AG08395 (cell line): Measurements from ENCODE around the gene AXIN2.
"Not testable (repeated sequence)": the region's sequence is repeated elsewhere in the genome, so short reads cannot be mapped to it uniquely, and the experiment has no call there.

ENCODE experiments used
- DNase-seq: peaks from one replicate; pipeline ENCODE4 v3.0.0; 2012; ENCODE audit warnings: mixed read lengths, low spot score

AXIN2 gene

DNA sequence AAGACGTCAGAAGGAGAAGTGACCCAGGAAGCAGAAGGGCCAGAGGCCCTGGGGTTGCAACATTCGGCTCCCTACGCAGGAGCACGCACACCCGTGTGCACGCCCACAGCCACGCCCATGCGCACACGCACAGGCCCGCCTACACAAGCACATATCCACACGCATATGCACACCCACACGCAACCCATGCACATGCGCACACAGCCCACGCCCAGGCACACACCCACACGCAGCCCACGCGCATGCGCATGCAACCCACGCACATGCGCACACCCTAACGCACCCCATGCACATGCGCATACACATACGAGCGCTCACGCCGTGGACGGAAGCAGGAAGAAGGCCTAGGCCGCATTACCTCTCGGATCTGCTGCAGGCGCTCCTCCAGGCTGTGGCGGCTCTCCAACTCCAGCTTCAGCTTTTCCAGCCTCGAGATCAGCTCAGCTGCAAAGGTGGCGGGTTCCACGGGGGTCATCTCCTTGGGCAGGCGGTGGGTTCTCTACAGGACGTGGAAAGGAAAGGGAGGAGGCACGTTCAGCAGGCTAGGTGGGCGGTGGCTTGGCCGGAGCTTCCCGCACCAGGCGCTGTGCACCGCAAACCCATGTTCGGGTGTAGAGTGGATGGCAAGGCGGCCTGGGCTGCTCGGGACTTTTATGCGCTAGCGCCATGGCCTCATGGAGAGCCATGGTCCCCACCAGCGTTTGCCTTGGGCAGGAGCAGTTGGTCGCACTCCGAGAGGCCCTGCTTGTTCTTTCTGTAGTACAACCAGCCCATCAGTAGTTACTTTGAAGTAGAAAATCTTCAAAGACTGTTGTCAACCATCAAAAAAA is 23.4 kb downstream of the AXIN2 start:
- peak; percentile 99 for DNase-seq

DNA sequence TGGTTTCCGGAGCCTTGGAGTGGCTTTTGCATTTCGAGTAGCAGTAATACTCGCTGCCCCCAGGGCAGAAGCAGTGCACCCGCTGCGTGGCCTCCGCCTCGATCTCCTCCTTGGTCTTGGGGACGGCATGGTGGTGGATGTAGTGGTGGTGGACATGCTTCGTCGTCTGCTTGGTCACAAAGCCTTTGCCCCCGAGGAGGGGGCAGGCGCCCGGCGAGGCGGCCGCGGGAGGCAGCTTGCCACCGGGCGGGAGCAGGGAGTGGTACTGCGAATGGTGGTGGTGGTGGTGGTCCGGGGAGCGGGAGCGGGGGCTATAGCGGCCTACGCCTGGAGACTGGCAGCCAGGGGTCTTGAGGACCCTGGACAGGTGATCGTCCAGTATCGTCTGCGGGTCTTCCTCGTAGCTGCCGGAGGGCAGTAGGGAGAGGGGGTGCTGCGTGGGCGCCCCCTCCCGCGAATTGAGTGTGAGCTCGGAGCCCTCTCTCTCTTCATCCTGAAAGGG is 24.1 kb downstream of the AXIN2 start:
- DNase-seq = no peak

DNA sequence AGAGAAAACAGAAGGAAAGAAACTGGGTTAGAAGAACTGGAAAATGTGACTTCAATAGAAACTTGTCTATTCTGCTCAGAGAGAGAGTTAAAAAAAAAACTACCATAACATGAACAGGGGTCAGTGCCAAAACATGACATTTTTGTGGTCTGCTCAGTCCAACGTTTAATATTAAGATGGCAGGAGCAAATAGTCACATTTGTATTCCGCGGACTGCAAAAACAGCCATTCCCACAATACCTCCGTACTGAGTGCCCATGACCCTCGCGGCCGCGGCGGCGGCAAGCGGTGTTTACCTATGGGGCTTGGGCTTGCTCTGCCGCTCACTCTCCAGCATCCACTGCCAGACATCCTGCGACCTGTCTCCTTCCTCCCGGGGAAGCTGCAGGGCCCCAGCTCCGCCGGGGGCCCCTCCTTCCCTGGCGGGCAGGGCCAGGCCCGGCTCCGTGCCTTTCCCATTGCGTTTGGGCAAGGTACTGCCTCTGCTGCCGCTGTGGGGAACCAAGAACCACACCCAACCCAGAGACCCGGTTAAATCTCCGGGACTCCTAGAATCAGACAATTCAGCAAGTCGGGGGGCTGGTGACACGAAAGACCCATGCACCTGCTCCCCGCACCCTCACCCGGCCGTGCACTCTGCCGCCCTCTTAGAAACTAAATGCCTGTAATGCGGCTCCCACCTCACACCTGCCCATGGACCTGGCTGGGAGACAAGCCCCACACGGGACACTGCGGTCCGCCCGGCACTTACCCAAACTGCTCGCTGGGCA is 24.7 kb downstream of the AXIN2 start:
- no peak for DNase-seq

DNA sequence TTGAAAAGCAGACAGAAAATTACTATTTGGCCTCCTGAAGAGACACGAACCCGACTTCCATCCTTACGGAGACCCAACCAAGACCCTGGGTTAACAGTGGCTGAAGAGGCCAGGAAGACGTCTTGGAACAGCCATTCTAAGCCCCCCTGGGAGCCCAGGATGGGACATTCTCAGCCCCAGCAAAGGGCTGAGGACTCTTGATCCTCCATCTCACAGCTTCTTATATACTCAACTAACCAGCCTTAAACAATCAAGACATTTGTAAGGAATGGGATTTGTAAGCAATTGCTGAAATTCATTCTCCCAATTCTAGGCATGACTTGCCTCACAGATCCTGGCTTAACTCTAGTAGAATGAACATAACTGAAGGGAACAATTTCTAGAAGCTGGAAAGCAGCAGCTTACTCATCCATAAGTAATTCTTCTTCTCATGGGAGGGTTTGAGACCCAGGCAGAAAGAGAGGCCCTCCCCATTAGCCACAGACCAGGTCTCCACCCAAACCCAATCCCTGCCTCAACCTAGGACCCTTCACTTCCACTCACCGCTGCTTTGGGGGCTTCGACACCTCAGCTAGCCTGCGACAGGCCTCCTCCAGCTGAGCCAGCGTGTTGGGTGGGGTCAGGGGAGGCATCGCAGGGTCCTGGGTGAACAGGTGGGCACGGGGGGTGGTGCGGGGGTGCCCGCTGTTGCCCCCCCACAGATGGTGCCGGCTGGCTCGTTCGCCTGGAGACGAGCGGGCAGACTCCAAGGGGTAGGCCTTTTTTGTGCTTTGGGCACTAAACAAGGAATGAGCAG is 25.5 kb downstream of the AXIN2 start:
- peak; percentile 56 for DNase-seq

DNA sequence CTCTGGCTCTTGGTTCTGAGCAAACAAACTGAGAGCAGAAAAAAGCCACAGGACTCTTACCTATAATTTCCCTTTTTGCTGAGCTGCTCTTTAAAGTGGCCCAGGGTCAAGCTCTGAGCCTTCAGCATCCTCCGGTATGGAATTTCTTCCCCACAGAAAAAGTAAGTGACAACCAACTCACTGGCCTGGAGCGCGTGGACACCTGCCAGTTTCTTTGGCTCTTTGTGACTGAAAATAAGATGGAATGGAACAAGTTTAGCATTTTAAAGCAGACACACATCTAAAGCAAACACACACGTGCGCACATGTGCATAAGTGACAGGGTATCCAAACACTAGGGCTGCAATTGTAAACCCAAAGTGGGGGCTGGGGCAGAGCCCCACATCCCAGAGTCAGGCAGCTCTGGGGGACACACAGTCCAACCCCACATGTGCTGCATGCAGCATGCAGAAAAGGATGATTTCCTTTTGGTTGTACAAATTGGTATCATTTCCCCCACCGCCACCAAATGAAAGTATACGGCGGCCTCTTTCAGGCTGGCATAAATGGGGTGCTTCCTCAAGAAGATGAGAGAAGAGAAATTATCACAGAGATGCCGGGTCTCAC is 27.5 kb downstream of the AXIN2 start:
- DNase-seq = no peak

DNA sequence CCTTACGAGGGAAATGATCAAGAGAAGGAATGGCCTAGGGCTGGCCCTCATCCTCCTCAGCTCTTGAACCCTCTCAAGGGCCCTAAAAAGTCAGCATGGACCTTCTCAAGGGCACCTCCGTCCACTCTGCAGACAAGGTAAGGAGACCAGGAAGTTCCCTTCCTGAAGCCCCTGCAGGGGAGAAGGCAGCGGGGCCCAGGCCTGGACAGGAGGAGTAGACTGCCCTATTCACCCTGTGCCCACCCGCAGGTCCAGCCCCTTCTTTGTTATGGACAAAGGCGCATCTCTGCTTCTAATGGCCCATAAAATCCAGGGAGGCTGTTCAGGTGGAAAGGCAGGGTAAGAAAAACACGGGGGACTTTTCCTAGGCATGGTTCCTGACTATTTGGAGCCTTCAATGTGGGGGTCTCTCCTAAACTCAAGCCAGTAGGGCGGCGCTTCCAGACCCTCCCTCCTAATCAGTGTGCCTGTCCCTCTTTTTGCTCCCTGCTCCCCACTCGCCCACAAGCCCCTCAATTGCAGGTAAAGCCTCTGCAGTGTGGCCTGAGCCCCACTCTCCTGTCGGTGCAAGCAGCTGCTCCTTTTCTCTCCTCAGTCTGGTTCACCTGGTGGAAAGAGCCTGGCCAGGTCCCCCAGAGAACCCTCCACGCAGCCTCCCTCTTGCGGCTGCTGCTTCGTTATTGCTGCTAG is 28.2 kb downstream of the AXIN2 start:
- DNase-seq = no peak

DNA sequence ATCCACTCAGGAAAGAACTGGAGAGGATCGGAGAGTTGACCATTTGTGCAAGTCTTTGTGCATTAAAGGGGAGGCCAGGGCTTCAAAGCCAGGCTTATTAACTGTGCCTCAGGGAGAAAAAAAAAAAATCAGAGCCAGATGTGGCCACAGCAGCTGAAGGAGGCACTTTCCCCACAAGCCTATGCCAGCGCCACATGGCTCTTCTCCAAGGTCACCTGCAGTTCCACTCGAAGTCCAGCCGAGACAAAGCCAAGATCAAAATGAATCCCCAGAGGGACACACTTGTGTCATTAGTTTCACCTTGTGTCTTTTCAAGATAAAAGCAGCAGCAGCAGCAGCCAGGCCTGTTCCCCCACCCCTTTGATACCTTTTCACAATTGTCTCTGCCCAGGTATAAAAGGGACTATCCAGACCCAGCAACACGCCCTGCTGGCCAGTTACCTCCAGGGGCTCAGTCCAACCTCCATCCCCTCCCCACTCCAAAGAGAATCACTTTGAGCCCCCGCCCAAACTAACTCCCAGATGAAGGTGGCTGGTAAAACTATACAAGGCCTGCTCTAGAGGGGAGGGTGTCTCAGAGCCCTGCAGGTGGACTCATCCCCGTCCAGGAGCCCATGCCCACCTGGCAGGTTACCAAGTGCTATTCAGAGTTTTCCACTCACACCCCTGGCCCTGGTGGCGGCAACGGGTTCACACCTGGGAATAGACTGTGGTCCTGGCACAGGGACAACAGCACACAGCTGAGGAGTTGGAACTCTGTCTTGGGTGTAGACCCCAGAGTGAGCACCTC is 29.2 kb downstream of the AXIN2 start:
- DNase-seq = peak; percentile 39

DNA sequence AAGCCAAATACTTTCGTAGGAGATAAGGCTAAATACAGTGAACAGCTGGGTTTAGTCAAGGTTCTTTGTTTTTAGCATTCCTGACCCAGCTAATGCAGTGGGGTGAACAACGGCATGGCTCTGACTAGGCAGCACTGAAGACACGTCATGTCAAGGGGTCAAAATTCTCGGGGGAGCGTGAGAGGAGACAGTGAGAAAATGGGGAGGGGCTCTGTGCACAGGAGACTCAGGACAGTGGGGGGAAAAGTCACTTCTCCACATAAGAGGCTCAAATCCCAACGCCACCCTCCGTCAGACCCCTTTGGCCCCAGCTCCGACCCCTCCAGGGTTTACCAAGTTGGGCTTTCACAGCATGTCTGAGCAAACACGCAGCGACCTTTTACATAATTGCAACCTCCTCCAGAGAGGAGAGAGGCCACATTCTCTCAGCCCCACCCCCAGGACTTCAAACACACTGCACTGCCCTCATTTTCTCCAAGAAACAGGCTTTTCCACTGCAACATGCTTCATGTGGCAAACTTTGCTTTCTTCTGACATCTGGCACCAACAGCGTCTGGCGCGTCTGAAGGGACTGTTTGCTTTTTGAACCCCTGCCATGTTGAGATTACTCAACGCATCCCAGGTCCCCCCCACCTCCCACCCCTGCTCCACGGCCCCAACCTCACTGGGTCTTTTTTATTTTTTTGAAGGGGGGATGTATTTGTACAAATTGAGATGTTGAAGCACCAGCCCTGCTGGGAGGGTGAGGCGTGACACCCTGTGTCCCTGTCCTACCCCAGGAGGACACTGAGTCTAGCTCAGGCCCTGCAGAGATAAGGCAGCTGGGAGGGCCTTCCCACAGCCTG is 30.0 kb downstream of the AXIN2 start:
- peak; percentile 47 for DNase-seq

DNA sequence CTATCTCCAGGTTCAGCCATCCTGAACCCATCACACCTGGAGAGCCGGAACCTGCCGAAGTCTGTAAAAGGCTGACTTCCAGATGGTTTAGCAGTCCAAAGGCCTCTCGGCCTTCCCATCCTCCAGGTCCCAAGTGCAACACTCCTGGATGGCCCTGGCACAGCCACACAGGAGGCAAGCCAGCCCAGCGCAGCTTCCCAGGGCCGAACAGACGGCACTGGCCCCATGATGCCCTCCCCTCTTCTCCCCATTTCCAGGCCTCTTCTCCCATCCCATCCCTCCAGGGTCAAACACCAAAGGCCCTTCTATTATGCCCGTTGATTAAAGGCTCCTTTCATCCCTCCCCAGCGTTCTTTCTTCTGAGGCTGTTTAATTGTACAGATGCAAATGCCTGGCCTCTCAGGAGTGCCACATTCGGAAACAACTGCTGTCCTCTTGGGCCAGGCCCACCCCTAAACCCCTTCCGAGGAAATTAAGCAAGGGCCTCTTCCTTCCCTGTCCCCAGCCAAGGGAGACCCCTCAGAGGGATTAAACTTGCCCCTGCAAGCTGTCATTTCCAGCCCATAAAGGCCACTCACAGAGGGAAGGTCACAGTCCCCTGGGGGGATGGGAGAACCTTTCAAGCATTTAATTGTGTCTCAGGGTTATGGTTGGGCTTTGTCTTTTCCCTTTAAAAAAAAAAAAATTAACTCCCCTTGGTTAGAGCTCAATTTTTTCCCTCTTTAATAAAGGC is 30.8 kb downstream of the AXIN2 start:
- no peak for DNase-seq

DNA sequence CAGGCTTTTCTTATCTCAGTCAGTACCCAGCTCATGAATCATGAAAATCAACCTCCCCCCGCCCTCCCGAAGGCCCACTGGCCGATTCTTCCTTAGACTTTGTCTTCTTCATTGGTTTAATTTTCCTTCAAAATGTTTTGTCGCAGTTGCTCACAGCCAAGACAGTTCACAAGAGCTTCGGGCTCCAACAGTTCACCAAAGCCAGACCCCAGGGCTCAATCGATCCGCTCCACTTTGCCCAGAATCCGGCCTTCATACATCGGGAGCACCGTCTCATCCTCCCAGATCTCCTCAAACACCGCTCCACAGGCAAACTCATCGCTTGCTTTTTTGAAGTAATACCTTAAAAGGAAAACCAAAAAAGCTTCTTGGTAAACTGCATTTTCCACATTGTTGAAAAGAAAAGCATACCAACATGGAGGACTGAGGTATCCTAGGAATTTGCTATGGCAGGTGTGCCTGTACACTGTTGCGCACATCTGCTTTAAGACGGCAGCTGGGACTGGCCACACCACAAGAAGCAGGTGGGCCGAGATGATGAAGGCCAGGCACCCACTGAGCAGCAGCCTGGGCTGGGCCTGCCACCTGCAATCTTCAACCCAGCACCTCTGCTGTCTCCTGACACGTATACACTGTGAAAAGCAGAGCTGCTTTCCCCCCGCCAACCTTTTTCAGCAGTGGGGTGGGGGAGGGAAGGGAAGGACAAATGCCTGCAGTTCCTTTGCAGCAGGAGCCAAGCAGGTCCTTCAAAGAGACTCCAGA is 31.5 kb downstream of the AXIN2 start:
- DNase-seq = no peak

DNA sequence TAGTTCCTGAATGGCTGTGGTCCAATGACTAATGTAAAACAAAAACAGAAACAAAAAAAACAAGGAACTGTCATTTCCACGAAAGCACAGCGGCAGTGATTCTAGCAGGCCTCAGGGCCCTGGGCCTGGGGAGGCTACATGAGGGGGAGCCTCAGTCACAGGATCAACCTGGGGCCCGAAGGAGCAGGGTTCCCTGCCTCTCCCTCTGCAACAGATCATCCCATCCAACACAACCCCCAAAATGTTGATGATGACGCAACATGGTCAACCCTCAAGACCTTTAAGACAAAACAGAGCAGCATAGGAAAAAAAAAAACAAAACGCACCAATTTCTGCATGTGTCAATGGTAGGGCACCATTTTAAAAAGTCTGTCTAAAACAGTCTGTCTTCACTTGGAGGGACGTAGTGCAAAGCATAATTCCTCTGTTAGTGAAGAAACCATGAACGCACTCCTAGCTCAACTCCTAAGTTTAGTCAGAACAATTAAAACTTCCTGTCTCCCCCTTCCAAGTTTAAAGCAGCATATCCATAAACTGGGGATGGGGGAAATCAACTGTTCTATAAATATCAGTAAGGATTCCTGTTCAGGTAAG is 32.3 kb downstream of the AXIN2 start:
- DNase-seq = no peak

DNA sequence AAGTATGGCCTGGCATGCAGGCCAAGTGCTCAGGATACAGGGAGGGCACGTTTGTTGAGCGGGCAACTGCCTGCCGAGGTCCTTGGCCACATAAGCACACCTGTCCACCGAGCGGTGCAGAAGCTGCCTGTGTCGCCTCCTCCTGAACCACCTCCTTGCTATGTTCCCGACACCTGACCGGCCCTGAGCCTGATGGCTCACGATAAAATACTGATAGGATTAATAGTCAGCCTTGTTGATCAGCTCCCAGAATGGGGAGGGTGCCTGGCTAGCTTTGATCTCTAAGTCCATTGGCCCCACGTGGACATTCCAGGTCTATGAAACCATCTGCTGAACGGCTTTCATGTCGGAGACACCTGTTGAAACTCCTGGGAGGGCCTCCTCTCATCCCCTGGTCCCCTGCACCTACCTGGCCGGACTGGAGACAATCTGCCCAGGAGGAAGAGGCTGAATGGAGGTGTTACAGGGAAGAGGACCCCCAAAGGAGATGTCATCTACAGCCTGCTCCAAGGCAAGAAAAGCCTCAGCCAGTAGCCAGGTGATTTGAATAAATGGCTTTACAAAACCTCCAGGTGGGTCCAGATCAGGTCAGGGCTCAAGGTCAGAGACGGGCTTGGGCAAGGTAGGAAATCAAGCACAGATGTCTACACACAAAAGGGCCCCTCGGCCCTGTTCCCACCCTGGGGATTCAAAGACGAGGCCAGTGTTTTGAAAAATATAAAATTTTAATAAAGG is 33.4 kb downstream of the AXIN2 start:
- no peak for DNase-seq

DNA sequence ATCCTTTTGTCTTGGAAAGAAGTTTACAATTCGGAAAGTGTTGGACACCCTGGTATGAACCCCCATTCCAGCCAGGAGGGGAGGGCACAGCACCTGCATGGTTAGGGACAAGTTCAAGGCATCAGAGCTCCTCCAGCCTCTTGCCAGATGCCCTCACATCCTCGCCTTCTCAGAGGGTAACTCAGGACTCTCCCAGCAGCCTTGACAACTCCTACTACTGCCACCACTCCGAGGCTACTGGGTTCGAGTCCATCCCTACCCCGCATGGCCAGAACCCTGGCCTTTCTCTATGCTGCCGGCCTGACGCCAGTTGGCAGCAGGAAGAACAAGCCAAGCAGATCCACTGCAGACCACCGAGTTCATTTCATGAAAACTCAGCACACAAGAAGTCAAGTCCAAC is 34.1 kb downstream of the AXIN2 start:
- DNase-seq = no peak

DNA sequence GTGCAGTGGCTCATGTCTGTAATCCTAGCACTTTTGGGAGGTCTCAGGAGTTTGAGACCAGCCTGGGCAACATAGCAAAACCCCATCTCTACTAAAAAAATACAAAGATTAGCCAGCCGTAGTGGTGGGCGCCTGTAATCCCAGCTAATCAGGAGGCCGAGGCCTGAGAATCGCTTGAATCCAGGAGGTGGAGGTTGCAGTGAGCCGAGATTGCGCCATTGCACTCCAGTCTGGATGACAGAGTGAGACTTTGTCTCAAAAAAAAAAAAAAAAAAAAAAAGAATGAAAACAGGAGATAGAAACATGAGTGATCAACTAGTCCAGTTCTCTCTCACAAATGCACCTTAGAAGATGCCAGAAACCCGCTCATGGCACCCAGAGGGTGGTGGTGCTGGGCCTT is 34.6 kb downstream of the AXIN2 start:
- DNase-seq = not testable (repeated sequence)

DNA sequence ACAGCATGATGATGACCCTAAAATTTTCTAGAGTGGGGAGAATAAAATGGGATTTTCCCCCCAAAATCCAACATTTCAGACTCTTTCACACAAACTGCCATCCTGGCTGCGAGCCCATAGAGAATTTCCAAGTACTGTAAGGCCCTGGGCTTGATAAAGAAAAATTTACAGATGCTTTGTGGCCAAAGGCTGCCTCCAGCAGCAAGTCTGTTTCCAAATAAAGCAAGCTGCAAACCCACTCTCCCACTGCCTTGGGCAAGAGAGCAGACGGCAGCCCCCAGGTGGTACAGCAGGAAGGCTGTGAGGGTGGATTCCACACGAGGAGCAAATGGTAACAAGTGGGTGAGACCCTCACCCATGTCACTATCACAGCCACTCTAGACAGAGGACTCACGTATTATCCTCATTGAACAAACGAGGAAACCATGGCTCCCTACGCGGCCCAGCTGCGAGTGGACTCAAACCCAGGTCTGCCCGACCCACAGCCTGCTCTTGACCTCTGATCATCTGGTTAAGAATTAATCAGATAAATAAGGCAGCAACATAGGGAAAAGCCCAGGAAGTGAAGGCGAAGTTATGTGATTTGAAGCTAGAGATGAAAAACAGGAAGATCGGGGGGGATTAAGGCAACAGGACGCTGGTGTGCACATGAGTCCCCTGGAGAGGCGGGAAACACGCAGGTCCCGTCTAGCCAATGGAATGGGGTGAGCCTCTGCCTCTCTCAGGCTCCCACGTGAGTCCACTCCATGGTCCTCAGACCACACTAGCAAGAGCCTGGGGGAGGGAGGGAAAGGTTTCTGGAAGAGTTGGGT is 37.4 kb downstream of the AXIN2 start:
- DNase-seq = no peak

DNA sequence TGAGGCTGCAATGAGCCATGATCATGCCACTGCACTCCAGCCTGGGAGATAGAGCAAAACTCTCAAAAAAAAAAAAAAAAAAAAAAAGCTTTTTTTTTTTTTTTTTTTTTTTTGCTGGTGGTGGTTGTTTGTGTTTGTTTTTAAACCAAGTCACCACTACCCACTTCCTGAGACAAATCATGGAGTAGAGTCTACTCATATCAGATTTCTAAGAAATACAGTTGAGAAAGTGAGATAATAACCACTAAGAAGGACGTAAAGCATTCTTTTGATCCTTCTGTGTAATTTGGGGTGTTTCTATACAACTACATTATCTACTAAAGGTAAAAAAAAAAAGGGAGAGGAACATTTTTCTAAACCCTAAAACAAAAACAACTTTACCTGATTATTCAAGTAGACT is 38.0 kb downstream of the AXIN2 start:
- no peak for DNase-seq
